GM12878 (cell line): ENCODE measurements around the gene MEIS2. TPM values are rescaled to one million over a fixed set of nuclear protein-coding genes. Genes with fewer than 3 reads are reported as not detected.

Source experiments
- ATAC-seq: fragments of 200-7000 bp; cut with Tn5 transposase; 3 replicates; pipeline ENCODE4 v1.9.1; 2020; ENCODE audit warnings: mild to moderate bottlenecking, moderate library complexity
- BruUV-seq: library from RNA; stranded (reverse); fragments of 400-500 nt; replicated peaks from 2 replicates; lab custom pipeline; 2021; lab: Mats Ljungman, UMichigan
- CTCF ChIA-PET: fragments of 300-600 bp; sonication (Branson Sonifier 250); formaldehyde crosslinking; extraction: SDS; loops from one replicate; lab custom pipeline; 2021; ENCODE audit warnings: inconsistent platforms; lab: Yijun Ruan, JAX
- POLR2A ChIA-PET: fragments of 350-600 bp; formaldehyde crosslinking; extraction: SDS; loops from one replicate; lab custom pipeline; 2021; ENCODE audit warnings: inconsistent platforms; lab: Charles Lee
- RAD21 ChIA-PET: fragments of 300-600 bp; sonication (Branson Sonifier 250); formaldehyde crosslinking; loops from one replicate; lab custom pipeline; 2023; ENCODE audit warnings: antibody characterized with exemption; ENCODE audit not compliant: unreplicated experiment; lab: Charles Lee
- SMC1A ChIA-PET: fragments of 300-600 bp; sonication (Branson Sonifier 250); formaldehyde crosslinking; loops from one replicate; lab custom pipeline; 2023; ENCODE audit not compliant: unreplicated experiment, uncharacterized antibody; lab: Charles Lee
- DNase-seq: peaks from one replicate; pipeline ENCODE4 v3.0.0-alpha.2; 2011; ENCODE audit warnings: low read depth, low spot score
- FAIRE-seq: peaks from 3 replicates; lab custom pipeline; 2011; peaks lifted over from hg19 to GRCh38; lab: Jason Lieb, UNC
- H2AFZ ChIP-seq: 2 replicates; pipeline ENCODE4 v1.6.0; 2011; ENCODE audit warnings: low read depth, low read length, control low read depth; ENCODE audit not compliant: control insufficient read depth
- H3K27ac ChIP-seq: 2 replicates; pipeline ENCODE4 v1.5.1; 2011; ENCODE audit warnings: control low read depth; ENCODE audit not compliant: control insufficient read depth, insufficient read depth
- H3K27me3 ChIP-seq, 2 experiments: replicated peaks in 1 of 2; 2 replicates each; pipeline versions ENCODE4 v1.6.0 to v1.6.1; 2011; ENCODE audit warnings: low read length in 1 of 2; ENCODE audit not compliant: control insufficient read depth in 2 of 2, insufficient read depth in 2 of 2
- H3K36me3 ChIP-seq, 2 experiments: 2 replicates each; pipeline ENCODE4 v1.5.1; 2011; ENCODE audit warnings: low read length in 1 of 2; ENCODE audit not compliant: control insufficient read depth in 2 of 2, insufficient read depth in 2 of 2
- H3K4me1 ChIP-seq: 2 replicates; pipeline ENCODE4 v1.6.1; 2011; ENCODE audit warnings: mild to moderate bottlenecking, low read length, moderate library complexity, mixed read lengths; ENCODE audit not compliant: control insufficient read depth, insufficient read depth
- H3K4me2 ChIP-seq: 2 replicates; pipeline ENCODE4 v1.6.0; 2011; ENCODE audit warnings: control low read depth; ENCODE audit not compliant: control insufficient read depth, insufficient read depth
- H3K4me3 ChIP-seq: fragments of 200-600 bp; sonication (generic); 2 replicates; pipeline ENCODE4 v1.5.1; 2016
- H3K79me2 ChIP-seq: 2 replicates; pipeline ENCODE4 v1.6.0; 2011; ENCODE audit warnings: low read length; ENCODE audit not compliant: control insufficient read depth, insufficient read depth
- H3K9ac ChIP-seq: 2 replicates; pipeline ENCODE4 v1.8.0; 2011; ENCODE audit warnings: low read length, control low read depth, mixed read lengths; ENCODE audit not compliant: control insufficient read depth, insufficient read depth
- H3K9me3 ChIP-seq: replicated peaks from 3 replicates; pipeline ENCODE4 v1.5.1; 2011; ENCODE audit warnings: mild to moderate bottlenecking, low read length; ENCODE audit not compliant: control insufficient read depth, insufficient read depth
- H4K20me1 ChIP-seq: 2 replicates; pipeline ENCODE4 v1.6.0; 2011; ENCODE audit not compliant: control insufficient read depth, insufficient read depth
- EP300 ChIP-seq, 2 experiments: fragments of 150-350 bp in 1 of 2; IDR thresholded peaks; 2 replicates each; pipeline ENCODE4 v1.6.1; 2011 to 2012; ENCODE audit warnings: low read depth in 2 of 2, low read length in 2 of 2, borderline replicate concordance in 1 of 2, improper control_type of control experiment in 1 of 2, inconsistent platforms in 1 of 2; ENCODE audit not compliant: control insufficient read depth in 1 of 2
- ETV6 ChIP-seq, 2 experiments: fragments of 450-650 bp in 1 of 2; IDR thresholded peaks in 1 of 2; conservative IDR thresholded peaks in 1 of 2; 2 replicates each; pipeline ENCODE4 v1.6.1; 2014; ENCODE audit warnings: antibody characterized with exemption in 1 of 2, borderline replicate concordance in 1 of 2, low read depth in 1 of 2, mild to moderate bottlenecking in 1 of 2, moderate library complexity in 1 of 2
- FOS ChIP-seq: IDR thresholded peaks from 3 replicates; pipeline ENCODE4 v1.6.1; 2011; ENCODE audit warnings: borderline replicate concordance; ENCODE audit not compliant: insufficient read length; ENCODE audit errors: extremely low read depth
- IKZF1 ChIP-seq: fragments of 450-650 bp; conservative IDR thresholded peaks from 2 replicates; pipeline ENCODE4 v1.6.1; 2017; ENCODE audit warnings: antibody characterized with exemption, mild to moderate bottlenecking
- KLF5 ChIP-seq: fragments of 450-650 bp; IDR thresholded peaks from 2 replicates; pipeline ENCODE4 v1.6.1; 2014; ENCODE audit warnings: mild to moderate bottlenecking; ENCODE audit not compliant: partially characterized antibody
- NFYB ChIP-seq: IDR thresholded peaks from 2 replicates; pipeline ENCODE4 v1.6.1; 2011; ENCODE audit warnings: low read depth, mild to moderate bottlenecking, low read length, improper control_type of control experiment, moderate library complexity; ENCODE audit not compliant: insufficient read depth
- NR2F1 ChIP-seq: fragments of 450-650 bp; conservative IDR thresholded peaks from 2 replicates; pipeline ENCODE4 v1.6.1; 2017; ENCODE audit warnings: mild to moderate bottlenecking
- PAX8 ChIP-seq: fragments of 450-650 bp; IDR thresholded peaks from 2 replicates; pipeline ENCODE4 v1.6.1; 2017; ENCODE audit warnings: mild to moderate bottlenecking, moderate library complexity
- POLR2AphosphoS5 ChIP-seq: IDR thresholded peaks from 2 replicates; pipeline ENCODE4 v1.6.1; 2011; ENCODE audit warnings: mild to moderate bottlenecking, low read length, inconsistent platforms
- SMC3 ChIP-seq: IDR thresholded peaks from 2 replicates; pipeline ENCODE4 v1.6.1; 2011; ENCODE audit warnings: low read length, improper control_type of control experiment, borderline replicate concordance
- TCF7 ChIP-seq: IDR thresholded peaks from 2 replicates; pipeline ENCODE4 v1.6.1; 2014; ENCODE audit warnings: antibody characterized with exemption, borderline replicate concordance
- WGBS: methylation state at CpG from one replicate; pipeline ENCODE4 v1.1.6; 2016; ENCODE audit warnings: low lambda C conversion rate; ENCODE audit not compliant: insufficient replicate concordance, insufficient coverage; ENCODE audit errors: missing lambda C conversion rate; 5-methylcytosine and 5-hydroxymethylcytosine counted together
- in situ Hi-C: fragments of 300-500 bp; cut with MboI; formaldehyde crosslinking; loops from 9 replicates; pipeline ENCODE4 v1.14.3; 2018; ENCODE audit warnings: mixed read lengths
- intact Hi-C: fragments of 100-400 bp; cut with micrococcal nuclease; formaldehyde crosslinking; loops from one replicate; pipeline ENCODE4 v1.14.2; 2022; ENCODE audit not compliant: unreplicated experiment
- polyA plus RNA-seq, 11 experiments: library from polyadenylated mRNA; depleted of rRNA in 4 of 11; unstranded in 6 of 11; stranded (reverse) in 5 of 11; fragments of >200 nt; fragmentation: Nextera tagmentation in 4 of 11; fragmentation: Illumina TruSeq in 1 of 11; extraction: Ambion mirVana in 4 of 11; extraction: Trizol in 1 of 11; gene quantifications; 1 replicate in 1 of 11; 2 replicates in 10 of 11; pipeline versions ENCODE4 v1.2.1 to v1.2.3, GENCODE V29; 2011 to 2016; ENCODE audit warnings: inconsistent platforms in 2 of 11, missing spikeins in 2 of 11, low read depth in 1 of 11
- total RNA-seq, 4 experiments: library from RNA; depleted of rRNA in 3 of 4; stranded (reverse); fragments of >200 nt in 3 of 4; fragmentation: Illumina TruSeq in 1 of 4; extraction: Trizol in 1 of 4; gene quantifications; 2 replicates each; pipeline versions ENCODE4 v1.2.1 to v1.2.3, GENCODE V29; 2013 to 2021
- TF ChIP-seq, protein P1 (sequence below): fragments of 450-650 bp; IDR thresholded peaks from 2 replicates; pipeline ENCODE4 v1.6.1; 2017; ENCODE audit warnings: mild to moderate bottlenecking

Gene MEIS2
- total and polyA plus RNA-seq, 10 of the 15 experiments (the other 5 are each of a cell fraction or from before 2014, with no cell fraction given): 9.2 to 54.0 (median 20.4) TPM

DNA sequence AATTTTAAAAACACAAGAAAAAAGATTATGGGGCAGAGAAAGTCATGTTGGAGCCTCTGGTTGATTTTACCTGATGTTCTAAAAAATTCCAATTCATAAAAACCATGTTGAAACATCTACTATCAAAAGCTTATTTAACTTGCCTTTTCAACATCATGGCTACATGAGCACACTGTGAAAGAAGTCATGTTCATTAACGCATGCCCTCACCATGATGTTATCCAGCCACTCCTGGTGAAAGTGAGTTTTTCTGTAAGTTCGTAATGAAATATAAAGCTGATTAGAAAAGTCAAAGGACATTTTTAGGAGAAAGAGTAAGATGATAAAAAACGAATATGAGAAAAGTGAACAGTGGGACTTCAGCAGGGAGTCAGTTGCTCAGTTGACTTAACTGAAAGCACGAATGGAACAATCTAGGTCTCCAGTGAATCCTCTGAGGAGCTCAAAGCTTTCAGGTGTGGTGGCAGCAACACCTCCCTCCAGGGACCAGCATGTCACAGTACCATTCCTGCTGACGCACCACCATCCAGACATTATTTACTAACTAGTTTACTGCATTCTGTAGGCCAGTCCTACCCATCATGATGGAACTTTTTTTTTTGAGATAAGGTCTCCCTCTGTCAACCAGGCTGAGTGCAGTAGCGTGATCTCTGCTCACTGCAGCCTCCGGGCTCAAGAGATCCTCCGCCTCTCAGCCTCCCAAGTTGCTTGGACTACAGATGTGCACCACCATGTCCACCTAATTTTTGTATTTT lies 95.2 kb downstream of the MEIS2 start:
- H3K4me2 ChIP-seq: no peak overlapping the region
- TF ChIP-seq TCF7 (no peak), PAX8 (no peak), IKZF1 (no peak), FOS (no peak), ETV6 (conservative IDR thresholded peaks at IDR 0.05 in 1 of 2, IDR thresholded peaks at IDR 0.05 in 1 of 2; ENCODE audit: borderline replicate concordance in 1 of 2, low read depth in 1 of 2) (no peak), KLF5 (no peak), EP300 (IDR thresholded peaks at IDR 0.05; ENCODE audit: borderline replicate concordance in 1 of 2, control insufficient read depth in 1 of 2, low read depth in 2 of 2, low read length in 2 of 2) (no peak), NR2F1 (no peak), NFYB (no peak), POLR2AphosphoS5 (no peak), SMC3 (no peak)
- TF ChIP-seq, protein P1, sequence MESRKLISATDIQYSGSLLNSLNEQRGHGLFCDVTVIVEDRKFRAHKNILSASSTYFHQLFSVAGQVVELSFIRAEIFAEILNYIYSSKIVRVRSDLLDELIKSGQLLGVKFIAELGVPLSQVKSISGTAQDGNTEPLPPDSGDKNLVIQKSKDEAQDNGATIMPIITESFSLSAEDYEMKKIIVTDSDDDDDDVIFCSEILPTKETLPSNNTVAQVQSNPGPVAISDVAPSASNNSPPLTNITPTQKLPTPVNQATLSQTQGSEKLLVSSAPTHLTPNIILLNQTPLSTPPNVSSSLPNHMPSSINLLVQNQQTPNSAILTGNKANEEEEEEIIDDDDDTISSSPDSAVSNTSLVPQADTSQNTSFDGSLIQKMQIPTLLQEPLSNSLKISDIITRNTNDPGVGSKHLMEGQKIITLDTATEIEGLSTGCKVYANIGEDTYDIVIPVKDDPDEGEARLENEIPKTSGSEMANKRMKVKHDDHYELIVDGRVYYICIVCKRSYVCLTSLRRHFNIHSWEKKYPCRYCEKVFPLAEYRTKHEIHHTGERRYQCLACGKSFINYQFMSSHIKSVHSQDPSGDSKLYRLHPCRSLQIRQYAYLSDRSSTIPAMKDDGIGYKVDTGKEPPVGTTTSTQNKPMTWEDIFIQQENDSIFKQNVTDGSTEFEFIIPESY: no peak
- POLR2A ChIA-PET: interaction anchor here (1.8 kb wide), 1 partner anchor 14 kb away, joined by 5 read pairs; no protein-coding TSS in a partner anchor
- RAD21 ChIA-PET: no interaction called here
- H2AFZ ChIP-seq: no peak overlapping the region
- no peaks in the 10 kb centered on the region for H4K20me1 ChIP-seq
- no peaks in the 10 kb centered on the region for H3K79me2 ChIP-seq
- DNase-seq (no peak), ATAC-seq (no peak), FAIRE-seq (no peak)
- WGBS: 58% methylated on average over 8 of the region's 8 CpGs
- H3K27ac ChIP-seq: no peak overlapping the region
- CTCF ChIA-PET: interaction anchor here (0.9 to 3.1 kb wide), 3 partner anchors 8 to 24 kb away, joined by 3 to 10 read pairs (median 3); no protein-coding TSS in a partner anchor
- H3K9me3 ChIP-seq: no peaks in the 10 kb centered on the region
- no peak overlapping the region for H3K9ac ChIP-seq
- H3K27me3 ChIP-seq: no peaks in the 10 kb centered on the region
- SMC1A ChIA-PET: interaction anchor here (1.1 to 3.5 kb wide), 5 partner anchors 9 to 15 kb away, joined by 4 to 14 read pairs (median 7); no protein-coding TSS in a partner anchor
- no peak overlapping the region for H3K4me3 ChIP-seq
- peaks cover 0 to 3% of the 10 kb centered on the region in 2 experiments; a peak in 2 of 4 replicates for H3K36me3 ChIP-seq
- H3K4me1 ChIP-seq: no peaks in the 10 kb centered on the region
- intact Hi-C loops: no loop called here
- no TSS peak for BruUV-seq
- in situ Hi-C loops: no loop called here
